GM21825 (cell line): Measurements from ENCODE around the gene ZNF605.
"Not testable (repeated sequence)": the region's sequence is repeated elsewhere in the genome, so short reads cannot be mapped to it uniquely, and the experiment has no call there.

Source experiments
- ATAC-seq: cut with Tn5 transposase; IDR thresholded peaks from one replicate; pipeline ENCODE4 v1.9.1; 2021; ENCODE audit warnings: mild to moderate bottlenecking, moderate library complexity; ENCODE audit not compliant: unreplicated experiment

Gene ZNF605

DNA sequence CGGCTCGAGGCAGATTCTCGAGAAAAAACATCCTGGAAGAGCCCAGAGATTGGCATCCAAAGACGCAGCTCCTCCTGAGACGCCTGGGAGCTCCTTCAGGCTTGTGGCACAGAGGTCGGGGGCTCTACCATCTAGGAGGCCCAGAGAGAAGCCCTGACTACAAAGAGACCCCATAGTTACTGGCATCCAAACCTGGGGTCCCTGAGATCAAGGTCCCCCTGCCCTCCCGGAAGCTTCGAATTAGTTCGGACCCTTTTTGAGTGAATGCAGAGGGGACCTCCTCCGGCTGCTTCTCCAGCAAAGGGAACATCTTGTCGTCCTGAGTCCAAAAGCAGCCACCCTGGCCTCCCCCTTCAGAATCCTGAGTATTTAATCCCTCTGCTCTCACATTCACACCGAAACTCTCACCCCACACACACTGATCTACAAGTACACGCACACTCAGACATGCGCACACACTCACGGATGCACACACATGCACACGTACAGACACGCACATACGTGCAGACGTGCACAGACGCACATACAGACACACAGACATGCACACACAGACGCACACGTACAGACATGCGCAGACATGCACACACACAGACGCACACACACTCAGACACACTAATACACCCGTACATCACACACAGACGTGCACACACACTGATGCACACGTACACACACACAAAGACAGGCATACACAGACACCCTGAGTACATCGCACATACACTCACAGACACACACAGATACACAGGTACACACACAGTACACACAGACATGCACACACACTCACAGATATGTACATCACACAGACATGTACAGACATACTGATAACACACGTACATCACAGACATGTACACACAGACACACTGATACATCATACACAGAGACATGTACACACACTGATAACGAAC is 5.9 kb downstream of the ZNF605 start:
- no peak for ATAC-seq

DNA sequence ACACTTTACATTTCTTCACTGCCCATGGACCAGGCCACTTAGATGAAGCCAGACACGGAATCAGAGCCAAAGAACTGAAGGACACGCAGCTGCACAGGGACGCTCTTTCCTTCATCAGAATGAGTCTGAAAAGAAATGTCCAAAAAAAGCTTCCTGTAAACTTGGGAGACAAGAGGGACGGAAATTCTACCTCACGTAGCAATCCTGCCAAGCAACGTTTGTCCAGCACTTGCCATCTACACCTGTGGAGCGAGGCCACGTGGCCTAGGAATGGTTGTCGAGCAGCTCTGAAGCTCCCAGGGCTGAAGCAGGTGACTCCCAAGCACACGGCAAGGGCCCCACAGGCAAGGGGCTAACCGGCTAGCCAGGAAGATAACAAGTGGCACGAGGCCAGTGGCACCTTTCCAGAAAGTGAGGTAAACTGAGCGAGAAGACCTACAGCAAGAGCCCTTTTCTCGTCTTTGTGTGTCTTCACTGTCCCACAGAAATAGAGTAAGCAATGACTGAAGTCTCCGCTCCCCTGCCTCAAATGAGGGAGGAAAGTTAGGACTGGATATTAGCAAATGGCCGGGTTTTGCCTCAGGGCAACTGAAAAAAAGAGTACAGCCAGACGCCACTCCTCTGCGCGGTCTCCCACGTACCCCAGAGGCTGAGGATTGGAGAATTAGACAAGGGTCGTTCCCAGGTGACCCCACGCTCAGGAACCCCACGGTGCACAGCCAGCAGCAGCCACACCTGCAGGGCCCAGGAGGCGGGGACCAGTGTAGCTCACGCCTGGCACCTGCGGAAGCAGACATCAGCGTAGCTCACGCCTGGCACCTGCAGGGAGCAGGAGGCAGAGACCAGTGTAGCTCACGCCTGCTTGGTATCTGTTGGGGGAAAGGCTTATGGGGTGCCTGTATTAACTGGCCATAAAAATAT is 7.7 kb downstream of the ZNF605 start:
- no peak for ATAC-seq

DNA sequence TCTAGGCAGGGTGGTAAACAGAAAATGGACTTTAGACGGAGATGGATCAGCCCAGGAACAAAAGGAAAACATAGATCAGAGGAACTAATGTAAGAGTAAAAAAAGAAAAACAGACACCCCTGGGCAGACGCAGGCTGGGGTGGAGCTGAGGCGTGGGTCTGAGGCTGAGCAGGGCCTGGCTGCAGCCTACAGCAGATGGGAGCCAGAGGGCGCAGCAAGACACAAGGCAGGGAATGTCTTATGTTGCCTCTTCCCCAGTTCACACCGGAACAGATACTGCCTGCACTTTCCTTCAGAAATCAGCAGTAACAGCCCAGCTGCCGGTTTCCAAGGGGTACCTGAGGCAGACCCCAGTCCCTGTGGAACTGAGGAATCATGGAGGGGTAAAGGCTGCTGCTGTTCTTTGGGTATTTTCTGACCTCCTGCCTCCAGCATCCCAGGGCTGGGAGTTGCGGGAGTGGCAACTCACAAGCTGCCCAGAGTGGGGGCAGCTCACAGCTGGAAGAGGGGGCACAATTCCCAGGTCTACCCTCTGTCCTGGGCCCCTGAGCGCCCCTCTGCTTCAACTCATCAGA is 9.8 kb downstream of the ZNF605 start:
- no peak for ATAC-seq

DNA sequence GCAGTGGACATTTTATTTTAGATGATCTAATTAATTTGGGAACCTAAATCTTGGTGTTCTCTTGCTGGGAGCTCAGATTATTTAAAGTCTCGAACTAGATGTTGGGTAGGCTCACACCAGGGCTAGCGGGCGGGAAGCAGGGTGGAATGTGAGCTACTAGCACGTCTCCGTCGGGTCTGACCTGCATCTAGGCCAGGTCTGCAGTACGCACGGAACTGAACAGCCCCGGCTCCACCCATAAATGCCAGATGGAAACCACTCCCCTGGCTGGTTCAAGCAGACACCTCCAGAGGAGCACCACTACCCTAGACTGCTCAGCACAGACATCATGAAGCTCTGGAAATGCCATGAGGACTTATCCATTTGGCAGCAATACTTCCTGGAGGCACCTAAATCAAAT is 10.3 kb downstream of the ZNF605 start:
- no peak for ATAC-seq

DNA sequence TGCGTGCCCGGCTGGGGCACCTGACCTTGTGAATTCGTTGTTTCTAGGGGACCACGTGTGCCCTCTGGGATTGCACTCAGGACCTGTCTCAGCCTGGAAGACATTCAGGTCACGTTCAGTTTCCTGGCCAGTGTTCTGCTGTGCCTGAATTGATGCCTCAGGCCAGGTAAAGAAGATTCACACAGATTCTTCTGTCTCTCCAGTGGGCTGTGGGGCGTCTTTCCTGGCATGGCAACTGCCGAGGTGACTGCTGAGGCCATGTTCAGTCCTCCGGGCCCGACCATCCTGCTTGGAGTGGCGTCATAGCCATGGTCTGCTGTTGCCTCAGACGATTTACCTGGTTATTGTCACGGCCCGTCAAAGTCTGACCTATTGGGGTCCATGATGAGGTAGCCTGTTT is 13.5 kb downstream of the ZNF605 start:
- ATAC-seq: no peak

DNA sequence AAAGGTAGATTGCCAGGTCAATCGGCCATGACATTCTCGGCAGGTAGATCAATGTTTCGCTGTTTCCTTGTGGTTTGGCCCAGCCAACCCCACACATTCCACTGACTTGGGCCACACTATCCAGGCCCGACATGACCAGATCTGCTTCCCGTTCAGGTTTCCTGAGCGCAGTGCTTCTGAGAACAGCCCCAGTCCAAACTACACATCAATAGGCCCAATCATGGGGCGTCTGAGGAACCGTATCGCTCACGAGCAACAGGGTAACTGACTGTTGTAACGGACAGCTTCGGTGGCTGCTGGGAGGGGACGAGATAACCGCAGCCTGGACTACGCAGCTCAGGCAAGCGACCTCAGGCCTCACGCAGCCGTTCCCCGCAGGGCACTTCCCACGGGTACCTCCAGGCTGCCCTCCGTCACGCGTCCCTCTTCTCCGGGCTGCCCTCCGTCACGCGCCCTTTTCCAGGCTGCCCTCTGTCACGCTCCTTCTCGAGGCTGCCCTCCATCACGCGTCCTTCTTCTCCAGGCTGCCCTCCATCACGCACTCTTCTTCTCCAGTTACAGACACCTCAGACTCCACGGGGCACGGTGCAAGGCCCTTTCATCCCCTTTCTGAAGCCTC is 14.7 kb downstream of the ZNF605 start:
- no peak for ATAC-seq

DNA sequence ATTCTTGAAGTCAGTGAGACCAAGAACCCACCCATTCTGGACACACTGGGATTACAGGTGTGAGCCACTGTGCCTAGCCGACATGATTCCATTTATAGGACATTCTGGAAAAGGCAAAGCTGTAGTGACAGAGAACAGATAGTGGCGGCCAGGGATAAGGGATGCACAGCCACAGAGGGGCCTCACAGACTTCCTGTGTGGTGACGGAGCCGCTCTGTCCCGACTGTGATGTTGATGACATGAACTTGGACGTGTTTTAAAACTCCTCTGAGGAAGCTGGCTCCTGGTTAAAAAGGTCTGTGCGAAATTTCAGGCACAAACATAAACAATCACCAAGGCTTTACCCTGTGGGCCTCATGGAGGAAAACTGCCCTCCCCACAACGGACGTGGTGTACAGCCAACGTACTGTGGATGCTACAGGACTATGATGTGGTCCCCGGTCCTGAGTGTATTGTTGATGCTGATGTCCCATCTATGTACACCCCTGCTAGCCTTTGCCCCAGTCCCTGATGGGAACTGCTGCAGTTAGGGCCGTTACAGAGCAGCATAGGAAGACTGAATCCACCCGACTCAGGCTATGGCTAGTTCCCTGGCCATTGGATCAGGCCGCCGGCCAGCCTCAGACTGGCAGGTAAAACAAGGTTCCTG is 15.9 kb downstream of the ZNF605 start:
- no peak for ATAC-seq

DNA sequence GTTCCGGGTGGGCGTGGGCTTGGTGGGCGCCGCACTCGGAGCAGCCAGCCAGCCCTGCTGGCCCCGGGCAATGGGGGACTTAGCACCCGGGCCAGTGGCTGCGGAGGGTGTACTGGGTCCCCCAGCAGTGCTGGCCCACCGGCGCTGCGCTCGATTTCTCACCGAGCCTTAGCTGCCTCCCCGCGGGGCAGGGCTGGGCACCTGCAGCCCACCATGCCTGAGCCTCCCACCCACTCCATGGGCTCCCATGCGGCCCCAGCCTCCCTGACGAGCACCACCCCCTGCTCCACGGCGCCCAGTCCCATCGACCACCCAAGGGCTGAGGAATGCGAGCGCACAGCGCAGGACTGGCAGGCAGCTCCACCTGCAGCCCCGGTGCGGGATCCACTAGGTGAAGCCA is 17.3 kb downstream of the ZNF605 start:
- not testable (repeated sequence) for ATAC-seq

DNA sequence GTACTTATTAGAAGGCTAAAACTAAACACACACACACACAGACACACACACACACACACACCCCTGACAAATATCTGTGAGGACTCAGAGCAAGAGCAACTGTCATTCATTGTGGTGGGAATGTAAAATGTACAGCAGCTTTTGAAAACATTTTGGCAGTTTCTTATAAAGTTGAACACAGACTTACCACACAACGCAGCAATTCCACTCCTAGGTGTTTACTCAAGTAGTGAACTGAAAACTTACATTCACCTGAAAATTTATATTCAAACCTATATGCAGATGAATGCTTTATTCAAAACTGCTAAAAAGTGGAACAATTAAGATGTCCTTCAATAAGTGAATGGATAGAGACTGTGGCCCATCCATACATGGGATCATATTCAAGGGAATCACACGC is 18.6 kb downstream of the ZNF605 start:
- ATAC-seq: no peak

DNA sequence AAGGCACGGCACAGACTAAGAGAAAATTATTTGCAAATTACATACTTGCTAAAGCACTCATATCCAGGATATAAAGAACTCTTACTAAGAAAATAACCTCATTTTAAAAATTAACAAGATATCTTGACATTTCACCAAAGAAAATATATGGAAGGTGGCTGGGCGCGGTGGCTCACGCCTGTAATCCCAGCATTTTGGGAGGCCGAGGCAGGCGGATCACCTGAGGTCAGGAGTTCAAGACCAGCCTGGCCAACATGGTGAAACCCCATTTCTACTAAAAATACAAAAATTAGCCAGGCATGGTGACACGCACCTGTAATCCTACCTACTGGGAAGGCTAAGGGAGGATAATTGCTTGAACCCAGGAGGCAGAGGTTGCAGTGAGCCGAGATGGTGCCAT is 19.2 kb downstream of the ZNF605 start:
- ATAC-seq: not testable (repeated sequence)

DNA sequence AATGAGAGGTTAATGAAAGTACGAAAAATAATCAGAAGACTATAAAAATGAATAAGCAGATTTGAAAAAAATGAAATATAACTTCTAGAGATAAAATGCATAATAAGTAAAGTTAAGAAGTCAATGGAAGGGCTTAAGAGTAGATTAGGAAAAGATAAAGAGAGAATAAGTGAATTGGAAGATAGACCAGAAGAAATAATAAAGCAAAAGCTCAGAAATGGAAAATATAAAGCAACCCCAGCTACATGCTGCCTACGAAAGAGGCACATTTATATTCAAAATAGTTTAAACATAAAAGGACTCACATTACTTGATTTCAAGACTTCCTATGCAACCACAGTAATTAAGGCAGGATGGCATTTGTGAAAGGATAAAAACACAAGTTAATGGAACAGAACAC is 19.9 kb downstream of the ZNF605 start:
- no peak for ATAC-seq

DNA sequence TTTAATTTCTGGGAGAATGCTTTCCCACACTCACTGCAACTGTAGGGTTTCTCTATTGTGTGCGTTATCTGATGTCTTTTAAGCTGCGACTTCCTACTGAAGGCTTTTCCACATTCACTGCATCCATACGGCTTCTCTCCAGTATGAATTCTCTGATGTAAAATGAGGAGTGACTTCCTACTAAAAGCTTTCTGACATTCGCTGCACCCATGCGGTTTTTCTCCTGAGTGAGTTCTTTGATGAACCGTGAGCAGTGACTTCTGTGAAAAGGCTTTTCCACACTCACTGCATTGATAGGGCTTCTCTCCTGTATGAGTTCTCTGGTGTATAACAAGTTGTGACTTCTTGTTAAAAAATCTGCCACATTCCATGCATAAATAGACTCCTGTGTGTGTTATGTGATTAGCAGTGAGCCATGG is 29.7 kb downstream of the ZNF605 start:
- ATAC-seq: no peak

DNA sequence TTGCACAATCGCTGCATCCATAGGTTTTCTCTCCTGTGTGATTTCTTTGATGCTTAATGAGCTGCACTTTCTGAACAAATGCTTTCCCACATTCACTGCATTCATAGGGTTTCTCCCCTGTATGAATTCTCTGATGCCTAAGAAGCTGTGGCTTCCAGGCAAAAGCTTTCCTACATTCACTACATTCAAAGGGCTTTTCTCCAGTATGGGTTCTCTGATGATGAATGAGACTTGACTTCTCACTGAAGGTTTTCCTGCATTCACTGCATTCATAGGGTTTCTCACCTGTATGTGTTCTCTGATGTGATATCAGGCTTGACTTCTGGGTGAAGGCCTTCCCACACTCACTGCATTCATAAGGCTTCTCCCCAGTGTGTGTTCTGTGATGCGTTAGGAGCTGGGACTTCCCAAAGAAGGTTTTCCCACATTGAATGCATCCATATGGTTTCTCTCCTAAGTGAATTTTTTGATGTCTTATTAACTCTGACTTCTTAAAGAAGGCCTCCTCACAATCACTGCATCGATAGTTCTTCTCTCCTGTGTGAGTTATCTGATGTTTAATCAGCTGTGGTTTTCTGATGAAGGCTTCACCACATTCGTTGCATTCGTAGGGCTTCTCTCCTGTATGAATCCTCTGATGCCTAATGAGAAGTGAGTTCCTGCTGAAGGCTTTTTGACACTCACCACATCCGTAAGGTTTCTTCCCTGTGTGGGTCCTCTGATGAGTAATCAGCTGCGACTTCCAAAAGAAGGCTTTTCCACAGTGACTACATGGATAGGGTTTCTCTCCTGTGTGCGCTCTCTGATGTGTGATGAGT is 30.3 kb downstream of the ZNF605 start:
- no peak for ATAC-seq

DNA sequence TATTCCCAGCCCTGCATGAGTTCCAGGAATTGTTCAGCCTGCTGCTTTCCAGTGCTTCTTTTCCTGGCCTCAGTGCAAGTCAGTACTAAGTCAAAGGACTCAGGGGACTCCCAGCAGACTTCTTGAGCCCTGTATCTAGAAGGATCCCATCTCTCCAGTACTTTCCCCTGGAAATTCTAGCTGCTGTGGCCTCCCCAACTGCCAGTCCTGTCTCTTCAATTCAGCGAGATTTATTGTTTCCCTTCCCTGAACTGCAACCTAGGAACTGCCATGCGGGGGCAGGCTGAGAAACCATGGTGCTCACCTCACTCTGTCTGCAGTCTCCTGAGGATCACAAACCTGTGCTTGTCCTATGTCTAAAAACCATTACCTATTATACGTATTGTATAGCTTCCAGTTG is 31.8 kb downstream of the ZNF605 start:
- ATAC-seq: no peak

DNA sequence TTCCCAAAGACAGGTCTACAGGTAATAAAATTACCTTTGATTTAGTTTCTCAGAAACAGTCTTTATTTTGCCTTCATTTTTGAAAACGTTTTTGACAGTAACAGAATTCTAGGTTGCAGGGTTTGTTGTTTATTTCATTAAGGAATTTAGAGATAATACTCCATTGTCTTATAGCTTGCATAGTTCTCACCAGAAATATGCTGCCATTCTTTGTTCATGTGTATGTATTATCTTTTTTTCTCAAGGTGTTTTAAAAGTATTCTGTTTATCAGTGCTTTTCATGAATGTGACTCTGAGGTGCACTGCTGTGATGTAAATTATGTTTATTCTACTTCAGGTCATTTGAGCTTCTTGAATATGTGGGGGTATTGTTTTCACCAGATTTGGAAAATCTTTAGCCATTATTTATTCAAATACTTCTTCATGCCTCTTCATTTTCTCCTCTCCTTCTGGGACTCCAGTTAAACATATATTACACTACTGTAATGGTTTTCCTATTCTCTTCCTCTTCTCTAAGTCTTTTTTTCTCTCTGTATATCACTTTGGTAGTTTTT is 32.7 kb downstream of the ZNF605 start:
- ATAC-seq: no peak

DNA sequence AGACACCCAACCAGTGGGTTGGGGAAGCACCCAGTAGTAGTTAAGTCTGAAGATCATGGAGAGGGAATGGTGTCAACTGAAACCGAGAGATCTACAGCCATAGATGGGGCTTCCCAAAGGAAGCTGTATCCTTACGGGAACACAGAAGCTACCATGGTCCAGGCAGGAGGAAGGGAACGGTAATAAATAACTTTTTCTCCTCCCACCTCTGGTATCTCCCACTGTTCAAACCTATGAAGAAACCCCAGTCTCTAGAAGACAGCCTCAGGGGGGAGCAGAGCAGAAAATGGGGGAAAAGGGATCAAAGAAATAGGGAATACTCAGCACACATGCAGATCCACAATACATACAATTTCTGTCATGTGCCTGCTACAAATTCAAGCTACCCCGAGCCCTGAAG is 33.4 kb downstream of the ZNF605 start:
- ATAC-seq: no peak

DNA sequence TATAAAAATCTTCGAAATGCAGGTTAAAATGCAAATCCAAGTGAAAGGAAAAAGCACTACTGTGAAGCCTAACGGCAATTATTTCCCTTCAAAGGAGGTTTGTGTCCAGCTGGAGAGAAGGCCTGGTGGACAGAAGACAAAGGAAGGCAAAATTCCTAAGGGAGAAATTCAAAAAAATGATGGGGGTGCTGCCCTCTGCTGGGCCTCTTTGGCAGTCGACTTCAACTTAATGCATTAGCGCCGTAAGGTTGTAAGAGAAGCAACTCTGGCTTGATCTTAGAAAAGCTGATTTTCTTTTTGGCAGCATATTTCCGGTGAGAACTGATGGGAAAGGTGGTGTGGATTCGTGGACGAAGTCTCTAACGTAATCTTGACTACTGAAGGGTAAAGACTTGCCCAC is 34.4 kb downstream of the ZNF605 start:
- no peak for ATAC-seq

DNA sequence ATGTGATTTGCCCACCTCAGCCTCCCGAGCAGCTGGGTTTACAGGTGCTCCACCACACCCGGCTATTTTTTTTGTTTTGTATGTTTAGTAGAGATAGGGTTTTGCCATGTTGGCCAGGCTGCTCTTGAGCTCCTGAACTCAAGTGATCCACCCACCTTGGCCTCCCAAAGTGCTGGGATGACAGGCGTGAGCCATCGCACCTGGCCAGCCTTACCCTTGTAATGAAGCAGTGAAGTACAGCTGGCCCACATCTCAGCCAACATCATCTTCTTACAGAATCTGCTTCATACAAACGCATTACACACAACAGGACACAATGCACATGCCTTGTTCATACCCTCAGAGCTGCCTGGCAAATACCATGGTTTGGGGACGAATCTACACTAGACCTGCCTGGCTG is 37.4 kb downstream of the ZNF605 start:
- ATAC-seq: no peak

DNA sequence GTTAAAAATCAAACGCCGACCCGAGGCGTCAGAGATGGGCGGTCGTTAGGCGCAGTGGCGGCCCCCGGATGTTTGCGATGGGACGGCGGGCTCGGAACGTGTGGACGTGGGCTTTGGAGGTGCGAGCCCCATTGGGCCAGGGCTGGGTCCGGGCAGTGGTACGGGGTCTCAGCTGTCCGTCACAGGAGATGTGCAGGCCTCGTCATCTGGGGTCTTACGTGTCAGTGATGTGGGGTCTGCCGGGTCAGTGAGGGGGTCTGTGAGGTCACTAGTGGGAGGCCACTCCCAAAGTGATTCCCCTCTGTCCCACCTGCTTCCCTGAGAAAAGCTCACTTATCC is 47.1 kb downstream of the ZNF605 start:
- peak; percentile 6 for ATAC-seq
